BE2C (cell line): ENCODE measurements around the gene PASK.

ENCODE experiments used
- DNase-seq: peaks from one replicate; pipeline ENCODE4 v3.0.0-alpha.2; 2020
- H3K27me3 ChIP-seq: fragments of 250-450 bp; sonication (Bioruptor Pico); 2 replicates; pipeline ENCODE4 v1.5.1; 2020; ENCODE audit warnings: mild to moderate bottlenecking
- H3K36me3 ChIP-seq: fragments of 250-450 bp; sonication (Bioruptor Pico); 2 replicates; pipeline ENCODE4 v1.5.1; 2020; ENCODE audit warnings: mild to moderate bottlenecking
- H3K4me1 ChIP-seq: fragments of 250-450 bp; sonication (Bioruptor Pico); 2 replicates; pipeline ENCODE4 v1.5.1; 2020
- H3K4me3 ChIP-seq: 2 replicates; pipeline ENCODE4 v1.5.1; 2011; ENCODE audit warnings: low read depth, low read length
- H3K9me3 ChIP-seq: fragments of 250-450 bp; sonication (Bioruptor Pico); 2 replicates; pipeline ENCODE4 v1.5.1; 2020
- TF ChIP-seq, protein P1 (sequence below): IDR thresholded peaks from 2 replicates; pipeline ENCODE4 v1.5.1; 2012; ENCODE audit warnings: mild to moderate bottlenecking, low read depth, low read length

The PASK gene

DNA sequence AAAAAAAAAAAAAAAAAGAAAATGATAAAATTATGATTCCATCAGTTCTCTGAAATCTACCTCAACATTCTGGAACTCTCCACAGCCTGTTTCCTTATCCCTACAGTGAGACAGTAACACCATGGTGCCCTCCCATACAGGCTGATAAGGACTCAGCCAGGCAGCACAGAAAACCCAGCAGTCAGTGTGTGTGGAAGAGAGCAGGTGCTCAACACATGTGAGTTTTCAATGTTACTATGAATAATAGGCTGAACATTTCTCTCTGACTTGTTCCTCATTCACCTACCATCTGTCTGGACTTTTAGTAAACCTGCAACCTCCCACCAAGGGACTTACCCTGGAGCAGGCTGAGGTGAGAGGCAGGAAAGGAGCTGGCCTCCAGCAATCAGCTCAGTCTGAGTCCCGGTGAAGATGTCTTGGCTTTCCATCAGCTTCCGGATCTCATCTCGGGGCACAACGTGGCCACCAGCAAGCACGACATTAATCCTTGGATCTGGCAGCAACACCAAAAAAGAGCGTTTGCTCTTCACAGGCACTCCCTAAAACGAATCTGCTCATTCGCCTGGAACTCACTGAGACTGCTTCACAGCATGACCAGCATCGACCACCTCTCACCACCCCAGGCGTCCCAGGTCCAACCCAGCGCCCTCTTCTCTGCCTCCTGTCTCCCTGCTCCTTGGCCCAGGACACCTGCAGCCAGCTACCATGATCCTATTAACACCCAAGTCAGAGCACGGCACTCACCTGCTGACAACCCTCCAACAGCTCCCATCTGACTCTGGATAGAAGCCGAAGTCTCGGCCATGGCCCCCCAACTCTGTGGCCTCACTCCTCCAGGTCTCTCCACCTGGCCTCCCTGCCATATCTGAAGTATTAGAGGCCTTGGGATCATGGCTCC, 16.5 kb downstream of the PASK start:
- H3K36me3 ChIP-seq = peaks cover 6% of the 10 kb centered on the region
- DNase-seq = no peak
- H3K4me1 ChIP-seq = no peaks in the 10 kb centered on the region
- H3K27me3 ChIP-seq = no peaks in the 10 kb centered on the region
- TF ChIP-seq, protein P1, sequence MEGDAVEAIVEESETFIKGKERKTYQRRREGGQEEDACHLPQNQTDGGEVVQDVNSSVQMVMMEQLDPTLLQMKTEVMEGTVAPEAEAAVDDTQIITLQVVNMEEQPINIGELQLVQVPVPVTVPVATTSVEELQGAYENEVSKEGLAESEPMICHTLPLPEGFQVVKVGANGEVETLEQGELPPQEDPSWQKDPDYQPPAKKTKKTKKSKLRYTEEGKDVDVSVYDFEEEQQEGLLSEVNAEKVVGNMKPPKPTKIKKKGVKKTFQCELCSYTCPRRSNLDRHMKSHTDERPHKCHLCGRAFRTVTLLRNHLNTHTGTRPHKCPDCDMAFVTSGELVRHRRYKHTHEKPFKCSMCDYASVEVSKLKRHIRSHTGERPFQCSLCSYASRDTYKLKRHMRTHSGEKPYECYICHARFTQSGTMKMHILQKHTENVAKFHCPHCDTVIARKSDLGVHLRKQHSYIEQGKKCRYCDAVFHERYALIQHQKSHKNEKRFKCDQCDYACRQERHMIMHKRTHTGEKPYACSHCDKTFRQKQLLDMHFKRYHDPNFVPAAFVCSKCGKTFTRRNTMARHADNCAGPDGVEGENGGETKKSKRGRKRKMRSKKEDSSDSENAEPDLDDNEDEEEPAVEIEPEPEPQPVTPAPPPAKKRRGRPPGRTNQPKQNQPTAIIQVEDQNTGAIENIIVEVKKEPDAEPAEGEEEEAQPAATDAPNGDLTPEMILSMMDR = no peak
- no peaks in the 10 kb centered on the region for H3K9me3 ChIP-seq
- no peak overlapping the region for H3K4me3 ChIP-seq

DNA sequence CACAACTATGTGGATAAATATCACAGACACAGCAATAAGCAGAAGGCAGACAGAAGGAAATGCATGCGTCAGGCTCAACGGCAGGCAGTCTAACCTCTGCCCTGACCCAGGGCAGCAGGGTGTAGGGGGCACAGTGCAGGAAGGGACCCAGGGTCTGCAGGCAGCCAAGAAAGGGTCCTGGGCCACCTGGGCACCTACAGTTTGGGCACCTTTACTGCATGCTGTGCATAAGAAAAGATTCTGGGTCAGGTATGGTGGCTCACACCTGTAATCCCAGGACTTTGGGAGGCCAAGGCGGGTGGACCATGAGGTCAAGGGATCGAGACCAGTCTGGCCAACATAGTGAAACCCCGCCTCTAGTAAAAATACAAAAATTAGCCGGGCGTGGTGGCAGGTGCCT, 17.7 kb downstream of the PASK start:
- no peak overlapping the region for H3K4me3 ChIP-seq
- no peak for DNase-seq
- H3K9me3 ChIP-seq = no peaks in the 10 kb centered on the region
- no peaks in the 10 kb centered on the region for H3K4me1 ChIP-seq
- no peaks in the 10 kb centered on the region for H3K27me3 ChIP-seq
- TF ChIP-seq, protein P1 = no peak
- H3K36me3 ChIP-seq = peaks cover 2% of the 10 kb centered on the region

DNA sequence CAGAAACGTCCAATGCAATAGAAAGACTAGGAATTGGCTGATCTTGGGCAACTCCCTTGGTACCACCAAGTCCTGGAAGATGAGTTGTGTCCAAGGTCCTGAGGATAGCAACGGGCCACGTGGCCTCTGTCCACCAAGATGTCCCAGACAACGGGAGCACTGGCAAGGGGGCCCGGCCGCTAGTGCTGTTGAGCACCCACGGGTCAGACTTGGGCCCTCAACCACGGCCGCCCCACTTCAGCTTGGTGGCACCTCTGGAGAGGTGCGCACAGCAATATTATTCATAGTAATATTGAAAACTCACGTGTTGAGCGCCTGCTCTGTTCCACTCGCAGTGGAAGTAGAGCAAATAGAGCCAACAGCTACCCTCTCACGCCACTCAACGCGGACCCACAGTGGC, 19.0 kb downstream of the PASK start:
- TF ChIP-seq, protein P1 = no peak
- peaks cover 5% of the 10 kb centered on the region; the same call in 1 of the 2 replicates for H3K36me3 ChIP-seq

DNA sequence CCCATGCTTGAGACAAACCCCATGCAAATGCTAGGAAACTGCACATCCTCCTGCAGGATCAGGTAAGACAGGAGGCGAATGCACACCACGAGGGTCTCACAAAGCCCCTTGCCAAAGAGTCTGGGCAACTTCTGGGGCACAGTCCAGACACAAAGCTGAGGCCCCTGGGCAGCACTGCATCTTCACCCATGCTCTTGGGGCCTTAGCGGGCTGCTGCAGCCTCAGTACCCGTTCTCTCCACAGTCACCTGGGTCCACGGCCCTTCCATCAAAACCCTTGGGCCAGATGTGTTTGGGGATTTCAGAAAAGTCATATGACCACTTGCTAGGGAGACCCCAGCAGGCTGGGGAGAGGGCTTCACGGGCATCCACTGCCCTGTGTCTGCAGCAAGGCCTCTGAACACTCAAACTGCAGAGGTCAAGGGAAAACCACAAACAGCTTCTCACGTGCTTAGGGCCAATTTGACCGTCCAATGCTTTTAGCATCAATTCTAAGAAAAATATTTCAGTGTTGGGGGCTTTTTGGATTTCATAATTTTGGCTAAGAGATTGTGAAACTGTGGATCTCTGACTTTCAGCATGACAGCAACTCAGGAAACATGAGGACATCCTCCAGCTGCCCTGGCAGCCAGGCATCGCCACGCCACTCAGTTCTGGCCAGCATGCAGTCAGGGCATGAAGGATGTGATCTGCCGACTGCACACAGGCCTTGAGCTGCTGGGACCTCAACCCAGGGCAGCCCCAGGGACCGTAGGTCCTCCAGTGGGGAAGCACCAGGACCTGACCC, 20.0 kb downstream of the PASK start:
- H3K36me3 ChIP-seq = peaks cover 5% of the 10 kb centered on the region; the same call in 1 of the 2 replicates
- H3K9me3 ChIP-seq = no peaks in the 10 kb centered on the region
- no peak overlapping the region for H3K4me3 ChIP-seq
- H3K4me1 ChIP-seq = no peaks in the 10 kb centered on the region
- DNase-seq = no peak
- TF ChIP-seq, protein P1 = no peak
- H3K27me3 ChIP-seq = no peaks in the 10 kb centered on the region

More for the DNA sequence above, 19.0 kb downstream of the PASK start:
- Histone ChIP-seq H3K4me3 (no peak overlapping the region), H3K27me3 (no peaks in the 10 kb centered on the region), H3K9me3 (no peaks in the 10 kb centered on the region), H3K4me1 (no peaks in the 10 kb centered on the region)
- DNase-seq = no peak

DNA sequence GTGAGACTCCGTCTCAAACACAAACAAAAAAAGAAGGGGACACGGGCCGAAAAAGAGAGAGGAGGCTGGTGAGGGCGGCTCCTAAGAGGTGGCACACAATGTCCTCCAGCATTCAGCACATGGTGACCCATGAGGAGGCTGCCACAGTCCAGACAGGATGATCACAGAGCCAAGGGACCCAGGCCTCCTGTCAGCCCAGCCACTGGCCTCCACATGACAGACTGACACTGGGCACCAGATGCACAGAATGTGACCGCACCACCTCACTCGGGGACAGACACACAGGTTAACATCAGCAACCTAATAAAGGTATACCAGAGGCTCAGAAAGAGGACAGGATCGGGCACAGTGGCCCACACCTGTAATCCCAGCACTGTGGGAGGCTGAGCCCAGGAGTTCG, 21.0 kb downstream of the PASK start:
- H3K9me3 ChIP-seq = no peaks in the 10 kb centered on the region
- no peaks in the 10 kb centered on the region for H3K4me1 ChIP-seq
- H3K27me3 ChIP-seq = no peaks in the 10 kb centered on the region
- DNase-seq = no peak
- TF ChIP-seq, protein P1 = no peak
- peaks cover 5% of the 10 kb centered on the region; the same call in 1 of the 2 replicates for H3K36me3 ChIP-seq
- H3K4me3 ChIP-seq = no peak overlapping the region
